Stimulated activated CD4-positive, alpha-beta T cell treated with anti-CD3 and anti-CD28 coated beads, TNF-alpha, amount 100 ng/mL, for 48 hours (primary cell): Measurements from ENCODE around the gene CRHBP.

Source experiments
- DNase-seq, 3 donors: peaks; one replicate each; pipeline ENCODE4 v3.0.0-alpha.2; 2020; ENCODE audit warnings: low read depth in 3 of 3

CRHBP gene

DNA sequence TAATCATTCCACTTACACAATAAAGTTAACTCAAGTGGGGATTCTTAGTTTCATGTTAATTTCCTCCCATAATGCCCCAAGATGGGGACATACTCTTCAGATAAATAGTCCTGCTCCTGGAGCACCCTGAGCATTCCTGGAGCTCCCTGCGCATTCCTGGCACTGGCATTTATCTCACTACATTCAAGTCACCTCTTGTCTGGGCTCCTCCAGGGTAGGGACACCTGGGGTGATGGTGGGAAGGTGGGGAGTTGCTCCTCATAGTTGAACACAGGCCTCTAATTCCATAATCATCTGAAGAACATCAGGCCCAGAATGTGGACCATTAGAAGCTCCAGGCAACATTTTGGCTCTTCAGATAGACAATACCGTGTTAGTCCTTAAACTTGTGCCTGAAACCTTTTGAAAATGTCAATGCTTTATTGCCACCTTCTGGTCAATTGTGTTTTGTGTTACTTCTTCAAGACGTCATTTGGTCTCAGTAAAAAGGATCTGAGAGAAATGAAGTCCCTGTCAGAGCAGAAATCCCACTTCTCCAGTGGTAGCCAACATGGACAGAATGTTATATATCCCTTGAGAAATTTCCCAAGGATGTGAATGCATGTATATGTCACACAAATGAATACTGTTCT, 63.2 kb downstream of the CRHBP start:
- no peak for DNase-seq

DNA sequence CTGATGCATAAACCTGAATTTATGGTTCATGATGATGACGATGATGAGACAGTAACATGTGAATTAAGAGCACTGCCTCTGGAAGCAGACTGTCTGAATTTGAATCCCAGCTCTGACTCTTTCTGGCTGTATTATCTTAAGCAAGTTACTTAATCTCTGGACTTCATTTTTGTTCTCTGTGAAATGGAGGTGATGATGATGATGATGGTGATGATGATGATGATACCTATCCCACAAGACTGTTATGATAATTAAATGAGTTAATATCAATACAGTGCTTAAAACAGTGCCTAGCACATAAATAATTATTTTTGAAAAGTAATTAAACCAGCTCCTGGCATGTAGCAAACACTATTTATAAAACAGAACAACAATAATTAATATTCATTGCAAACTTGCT, 64.1 kb downstream of the CRHBP start:
- no peak for DNase-seq

DNA sequence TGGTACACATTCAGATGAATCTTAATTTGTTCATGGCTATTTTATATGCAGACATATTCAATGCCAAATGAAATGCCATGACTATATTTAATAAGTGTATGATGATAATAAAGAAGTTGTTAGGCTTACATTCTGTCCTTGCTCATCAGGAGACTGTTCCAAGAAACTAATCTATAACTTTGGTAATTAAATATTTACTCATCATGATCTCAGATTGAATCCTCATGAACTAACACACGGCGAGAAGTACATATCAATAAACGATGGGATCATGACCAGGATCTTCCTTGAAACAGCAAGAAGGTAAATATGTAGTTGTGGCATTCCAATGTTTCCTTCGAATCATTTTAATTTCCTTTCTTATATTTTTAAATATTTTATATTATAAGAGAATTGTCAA, 64.8 kb downstream of the CRHBP start:
- no peak for DNase-seq
